Measurements from ENCODE around the gene ZNF791. TPM values are rescaled to one million over a fixed set of nuclear protein-coding genes. Genes with fewer than 3 reads are reported as not detected.
A peak's percentile ranks its signal among the peaks of the same experiment; 100 is the strongest.

Gene ZNF791
- polyA plus RNA-seq, 3 donors = 5.2 to 8.2 (median 5.9) TPM

GRCh38 chr19:12578641-12579040 is 32.1 kb upstream of the ZNF791 start:
- H3K9ac ChIP-seq (ENCODE audit: insufficient read depth, low read length, poor library complexity, severe bottlenecking) = no peak overlapping the region
- H3K27me3 Mint-ChIP-seq (ENCODE audit: low read depth in 3 of 3) = peaks cover 1 to 2% (median 2%) of the 10 kb centered on the region in 3 donors
- intact Hi-C loops (cut with micrococcal nuclease) = no loop called here
- H3K36me3 Mint-ChIP-seq = peaks cover 39 to 56% of the 10 kb centered on the region in 2 donors
- H3K4me1 ChIP-seq (ENCODE audit: control insufficient read depth in 1 of 2, insufficient read depth in 2 of 2, low read length in 2 of 2) = peaks cover 3 to 6% of the 10 kb centered on the region in 2 donors
- H3K27ac ChIP-seq (ENCODE audit: low read depth in 1 of 2, low read length in 2 of 2) = no peak overlapping the region
- peaks cover 60 to 63% of the 10 kb centered on the region in 2 donors for H3K9me3 ChIP-seq (replicated peaks in 1 of 2; ENCODE audit: control insufficient read depth in 1 of 2, insufficient read depth in 1 of 2, low read length in 2 of 2)
- H2AFZ ChIP-seq (ENCODE audit: insufficient read depth, low read depth, low read length, poor library complexity, severe bottlenecking) = no peak overlapping the region
- DNase-seq = no peak
- no peaks in the 10 kb centered on the region for H3K27me3 ChIP-seq (ENCODE audit: control insufficient read depth in 2 of 2, insufficient read depth in 2 of 2, low read length in 2 of 2)
- TF ChIP-seq, protein P1, sequence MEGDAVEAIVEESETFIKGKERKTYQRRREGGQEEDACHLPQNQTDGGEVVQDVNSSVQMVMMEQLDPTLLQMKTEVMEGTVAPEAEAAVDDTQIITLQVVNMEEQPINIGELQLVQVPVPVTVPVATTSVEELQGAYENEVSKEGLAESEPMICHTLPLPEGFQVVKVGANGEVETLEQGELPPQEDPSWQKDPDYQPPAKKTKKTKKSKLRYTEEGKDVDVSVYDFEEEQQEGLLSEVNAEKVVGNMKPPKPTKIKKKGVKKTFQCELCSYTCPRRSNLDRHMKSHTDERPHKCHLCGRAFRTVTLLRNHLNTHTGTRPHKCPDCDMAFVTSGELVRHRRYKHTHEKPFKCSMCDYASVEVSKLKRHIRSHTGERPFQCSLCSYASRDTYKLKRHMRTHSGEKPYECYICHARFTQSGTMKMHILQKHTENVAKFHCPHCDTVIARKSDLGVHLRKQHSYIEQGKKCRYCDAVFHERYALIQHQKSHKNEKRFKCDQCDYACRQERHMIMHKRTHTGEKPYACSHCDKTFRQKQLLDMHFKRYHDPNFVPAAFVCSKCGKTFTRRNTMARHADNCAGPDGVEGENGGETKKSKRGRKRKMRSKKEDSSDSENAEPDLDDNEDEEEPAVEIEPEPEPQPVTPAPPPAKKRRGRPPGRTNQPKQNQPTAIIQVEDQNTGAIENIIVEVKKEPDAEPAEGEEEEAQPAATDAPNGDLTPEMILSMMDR (IDR thresholded peaks at IDR 0.05) = no peak
- no peak overlapping the region for H3K4me2 ChIP-seq (replicated peaks; ENCODE audit: extremely low read depth, low read length, poor library complexity, severe bottlenecking)
- H3K27ac Mint-ChIP-seq = peak overlapping the region in 1 of 7 donors; percentile 57
- no peak overlapping the region for H3K4me3 ChIP-seq (replicated peaks in 1 of 3; ENCODE audit: low read depth in 2 of 3, low read length in 3 of 3)
- no peaks in the 10 kb centered on the region for H3K79me2 ChIP-seq (ENCODE audit: insufficient read depth, low read length)
- H4K20me1 ChIP-seq (ENCODE audit: insufficient read depth, low read length) = no peaks in the 10 kb centered on the region
- H3K36me3 ChIP-seq (replicated peaks in 1 of 2; ENCODE audit: control insufficient read depth in 1 of 2, insufficient read depth in 2 of 2, low read length in 2 of 2) = peaks cover 33 to 54% of the 10 kb centered on the region in 2 donors
- H3K9me3 Mint-ChIP-seq = peaks cover 56 to 73% (median 64%) of the 10 kb centered on the region in 7 donors
- no peak overlapping the region for H3K4me3 Mint-ChIP-seq
- no CpG with 5 or more reads among the region's 10 CpGs for WGBS (ENCODE audit: insufficient coverage)
- H3K4me1 Mint-ChIP-seq = peaks cover 9% of the 10 kb centered on the region

GRCh38 chr19:12580180-12580694 is 30.5 kb upstream of the ZNF791 start:
- no peak overlapping the region for H3K9ac ChIP-seq (ENCODE audit: insufficient read depth, low read length, poor library complexity, severe bottlenecking)
- WGBS (ENCODE audit: insufficient coverage) = 100% methylated on average over 3 of the region's 11 CpGs
- H3K36me3 ChIP-seq (replicated peaks in 1 of 2; ENCODE audit: control insufficient read depth in 1 of 2, insufficient read depth in 2 of 2, low read length in 2 of 2) = peaks cover 35 to 60% of the 10 kb centered on the region in 2 donors
- peaks cover 72 to 75% of the 10 kb centered on the region in 2 donors for H3K9me3 ChIP-seq (replicated peaks in 1 of 2; ENCODE audit: control insufficient read depth in 1 of 2, insufficient read depth in 1 of 2, low read length in 2 of 2)
- no peak for DNase-seq
- H4K20me1 ChIP-seq (ENCODE audit: insufficient read depth, low read length) = no peaks in the 10 kb centered on the region
- no peaks in the 10 kb centered on the region for H3K27me3 ChIP-seq (ENCODE audit: control insufficient read depth in 2 of 2, insufficient read depth in 2 of 2, low read length in 2 of 2)
- H3K4me3 Mint-ChIP-seq = no peak overlapping the region
- peaks cover 60 to 85% (median 66%) of the 10 kb centered on the region in 7 donors for H3K9me3 Mint-ChIP-seq
- H3K4me3 ChIP-seq (replicated peaks in 1 of 3; ENCODE audit: low read depth in 2 of 3, low read length in 3 of 3) = peak overlapping the region in 1 of 3 experiments; percentile 47
- TF ChIP-seq, protein P1 (IDR thresholded peaks at IDR 0.05) = no peak
- H2AFZ ChIP-seq (ENCODE audit: insufficient read depth, low read depth, low read length, poor library complexity, severe bottlenecking) = no peak overlapping the region
- intact Hi-C loops (cut with micrococcal nuclease) = no loop called here
- peaks cover 47 to 60% of the 10 kb centered on the region in 2 donors for H3K36me3 Mint-ChIP-seq
- peaks cover 0 to 2% (median 1%) of the 10 kb centered on the region in 3 donors for H3K27me3 Mint-ChIP-seq (ENCODE audit: low read depth in 3 of 3)
- H3K4me1 Mint-ChIP-seq = no peaks in the 10 kb centered on the region
- no peaks in the 10 kb centered on the region for H3K79me2 ChIP-seq (ENCODE audit: insufficient read depth, low read length)
- H3K27ac Mint-ChIP-seq = no peak overlapping the region
- H3K4me1 ChIP-seq (ENCODE audit: control insufficient read depth in 1 of 2, insufficient read depth in 2 of 2, low read length in 2 of 2) = no peaks in the 10 kb centered on the region
- no peak overlapping the region for H3K27ac ChIP-seq (ENCODE audit: low read depth in 1 of 2, low read length in 2 of 2)
- H3K4me2 ChIP-seq (replicated peaks; ENCODE audit: extremely low read depth, low read length, poor library complexity, severe bottlenecking) = no peak overlapping the region
